Stimulated activated CD4-positive, alpha-beta T cell treated with anti-CD3 and anti-CD28 coated beads, Interleukin-2, amount 100 ng/mL, for 48 hours (primary cell): ENCODE data around the gene LSR.

Experiments used
- DNase-seq, 2 donors: peaks; one replicate each; pipeline ENCODE4 v3.0.0-alpha.2; 2020

LSR gene

GRCh38 chr19:35306473-35307246, 57.9 kb downstream of the LSR start:
- no peak for DNase-seq

GRCh38 chr19:35307931-35308330, 59.1 kb downstream of the LSR start:
- DNase-seq: no peak

GRCh38 chr19:35308910-35309309, 60.1 kb downstream of the LSR start:
- no peak for DNase-seq

- DNase-seq: no peak
Observed at GRCh38 chr19:35309481-35310279, 60.9 kb downstream of the LSR start.

- no peak for DNase-seq
Observed at GRCh38 chr19:35310331-35310730, 61.5 kb downstream of the LSR start.

GRCh38 chr19:35310811-35311465, 62.1 kb downstream of the LSR start:
- DNase-seq: no peak

GRCh38 chr19:35311901-35312665, 63.3 kb downstream of the LSR start:
- no peak for DNase-seq

GRCh38 chr19:35313587-35313986, 64.8 kb downstream of the LSR start:
- no peak for DNase-seq

- DNase-seq: no peak
Observed at GRCh38 chr19:35314031-35314430, 65.2 kb downstream of the LSR start.

- no peak for DNase-seq
Observed at GRCh38 chr19:35314858-35315470, 66.2 kb downstream of the LSR start.

GRCh38 chr19:35315883-35316282, 67.1 kb downstream of the LSR start:
- no peak for DNase-seq

- no peak for DNase-seq
Observed at GRCh38 chr19:35316560-35316959, 67.8 kb downstream of the LSR start.
